HUDEP-2 (cell line): Measurements from ENCODE around the gene ERVK3-1.

Experiments used
- DNase-seq, 76 experiments: peaks; one replicate each; lab custom pipeline; 2025; ENCODE audit not compliant: unreplicated experiment in 76 of 76; lab: John Stamatoyannopoulos, UW

The ERVK3-1 gene

DNA sequence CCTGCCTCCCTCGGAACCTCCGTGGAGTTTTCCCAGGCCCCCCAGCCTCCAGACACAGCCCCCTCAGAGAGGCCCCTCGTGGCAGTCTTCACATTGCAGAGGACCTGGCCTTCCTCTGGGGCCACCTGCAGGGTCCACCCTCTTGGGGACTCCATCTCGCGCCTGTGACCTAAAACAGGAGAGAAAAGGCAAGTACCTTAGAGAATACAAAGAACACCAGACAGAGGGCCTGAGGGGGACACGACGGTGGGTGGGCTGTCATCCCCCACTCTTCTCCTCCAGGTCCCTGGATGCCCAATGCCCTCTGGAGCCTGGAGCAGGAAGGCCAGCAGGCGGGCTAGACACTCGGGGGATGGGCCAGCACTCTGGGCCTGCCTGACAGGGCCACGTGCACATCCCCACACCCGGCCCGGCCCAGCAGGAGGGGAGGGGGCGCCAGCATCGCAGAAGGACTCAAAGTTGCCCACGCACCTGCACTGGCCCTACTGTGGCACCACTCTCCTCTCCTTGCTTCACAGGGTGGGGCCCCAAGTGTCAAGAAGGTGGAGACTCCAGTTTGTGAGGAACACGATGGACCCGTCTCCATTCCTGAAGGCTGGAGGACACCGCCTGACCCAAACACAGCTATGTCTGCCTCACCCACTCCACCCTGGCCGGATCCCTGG lies 52.4 kb downstream of the ERVK3-1 start:
- no peak for DNase-seq

DNA sequence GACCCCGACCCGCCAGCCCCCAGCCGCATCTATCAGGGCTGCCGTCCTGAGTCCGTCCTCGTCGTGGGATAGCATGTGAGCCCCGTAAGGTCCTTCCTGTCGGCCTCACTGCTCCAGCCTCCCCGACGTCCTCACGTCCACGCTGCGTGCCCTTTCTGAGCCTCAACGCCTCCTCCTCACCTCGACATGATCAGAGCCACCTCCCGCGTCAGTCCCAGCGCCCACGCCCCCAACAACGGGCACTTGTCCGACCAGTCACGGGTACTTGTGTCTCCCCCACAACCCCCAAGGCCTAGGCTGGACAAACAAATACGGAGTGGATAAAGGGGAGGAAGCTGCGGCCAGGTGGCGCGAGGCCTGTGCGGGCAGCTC lies 56.7 kb downstream of the ERVK3-1 start:
- peak in 68 of 76 experiments; percentile 22 to 97 (median 64) for DNase-seq

DNA sequence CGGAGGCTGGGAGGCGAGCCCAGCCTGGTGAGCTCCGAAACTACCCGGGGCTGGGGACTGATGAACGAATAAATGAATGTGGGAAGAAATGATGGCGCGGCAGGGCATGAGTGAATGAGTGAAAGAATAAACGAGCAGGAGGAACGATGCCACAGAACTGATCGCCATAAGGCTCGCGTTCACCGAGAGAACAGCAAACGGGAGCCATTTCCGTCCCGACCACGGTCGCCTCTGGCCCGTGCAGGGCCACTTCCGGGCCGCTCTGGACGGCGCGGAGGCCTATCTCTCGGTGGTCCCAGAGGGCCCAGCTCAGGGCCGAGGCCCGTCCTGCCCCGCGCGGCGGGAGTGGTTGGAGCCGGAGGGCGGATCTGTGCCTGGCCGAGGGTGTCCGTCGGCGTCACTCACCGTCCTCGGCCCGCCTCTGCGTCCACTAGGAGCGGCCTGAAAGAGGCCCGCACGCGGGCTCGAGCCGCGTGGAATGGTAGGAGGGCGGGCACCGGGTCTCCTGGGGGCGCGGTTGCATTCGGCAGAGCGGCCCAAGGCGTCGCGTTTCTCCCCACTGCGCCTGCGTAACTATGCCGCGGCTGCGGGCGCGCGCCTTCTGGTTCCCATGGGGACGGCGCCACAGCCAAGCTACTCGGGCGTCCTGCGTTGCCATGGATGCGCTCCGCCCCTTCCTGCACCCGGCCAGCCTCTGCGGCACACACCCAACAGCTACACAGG lies 57.3 kb downstream of the ERVK3-1 start, which contains the start of gene ZNF497:
ZNF497 (minus strand) TSS at position 480 of the 723 bp plus-strand sequence. CDS start 5,116 bp downstream, outside the sequence.
- DNase-seq, result peak; percentile 62 to 100 (median 98)

DNA sequence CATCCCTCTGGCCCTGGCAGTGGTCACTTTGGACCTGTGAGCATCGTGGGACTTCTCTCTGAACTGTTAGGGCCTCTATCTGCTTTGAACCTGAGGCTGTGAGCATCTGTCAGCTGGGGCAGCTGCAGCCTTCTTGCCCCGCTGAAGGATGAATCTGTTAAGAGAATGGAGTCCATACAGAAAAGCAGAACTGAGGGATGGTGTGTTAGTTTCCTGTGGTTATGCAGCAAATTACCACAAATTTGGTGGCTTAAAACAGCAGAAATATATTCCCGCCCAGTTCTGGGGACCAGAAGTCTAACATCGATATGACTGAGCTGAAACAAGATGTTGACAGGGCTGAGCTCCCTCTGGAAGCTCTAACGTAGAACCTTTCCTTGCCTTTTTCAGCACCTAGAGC lies 59.0 kb downstream of the ERVK3-1 start:
- no peak for DNase-seq
